GM12892 (cell line): Measurements from ENCODE around the gene GOLT1A.

Experiments used
- POLR2A ChIP-seq: IDR thresholded peaks from 2 replicates; pipeline ENCODE4 v1.6.1; 2011; ENCODE audit warnings: low read depth, low read length, control low read depth
- TAF1 ChIP-seq: IDR thresholded peaks from 2 replicates; pipeline ENCODE4 v1.6.1; 2011; ENCODE audit warnings: low read depth, mild to moderate bottlenecking, control low read depth, low read length, borderline replicate concordance

DNA sequence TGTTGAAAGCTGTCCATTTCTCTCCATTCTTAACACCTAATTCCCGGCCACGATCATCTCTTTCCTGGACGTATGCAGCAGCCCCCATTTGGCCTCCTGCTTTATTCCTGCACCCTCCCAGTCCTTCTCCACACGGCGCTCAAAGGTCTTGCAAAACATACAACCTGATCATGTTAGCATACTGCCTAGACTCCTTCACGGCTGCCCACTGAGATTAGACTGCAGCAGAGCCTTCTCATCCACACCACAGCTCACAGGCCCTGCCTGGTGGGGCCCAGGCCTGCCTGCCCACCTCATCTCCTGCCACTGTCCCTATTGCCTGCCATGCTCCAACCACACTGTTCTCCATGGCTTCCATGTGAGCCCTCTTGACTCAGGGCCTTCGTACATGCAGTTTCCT is 2.7 kb downstream of the GOLT1A start:
- TF ChIP-seq POLR2A (no peak), TAF1 (no peak)
